ENCODE measurements around the gene ADGRL2.

The ADGRL2 gene
- 0.31 to 0.74 reads per million in 2 donors for total RNA-seq

DNA sequence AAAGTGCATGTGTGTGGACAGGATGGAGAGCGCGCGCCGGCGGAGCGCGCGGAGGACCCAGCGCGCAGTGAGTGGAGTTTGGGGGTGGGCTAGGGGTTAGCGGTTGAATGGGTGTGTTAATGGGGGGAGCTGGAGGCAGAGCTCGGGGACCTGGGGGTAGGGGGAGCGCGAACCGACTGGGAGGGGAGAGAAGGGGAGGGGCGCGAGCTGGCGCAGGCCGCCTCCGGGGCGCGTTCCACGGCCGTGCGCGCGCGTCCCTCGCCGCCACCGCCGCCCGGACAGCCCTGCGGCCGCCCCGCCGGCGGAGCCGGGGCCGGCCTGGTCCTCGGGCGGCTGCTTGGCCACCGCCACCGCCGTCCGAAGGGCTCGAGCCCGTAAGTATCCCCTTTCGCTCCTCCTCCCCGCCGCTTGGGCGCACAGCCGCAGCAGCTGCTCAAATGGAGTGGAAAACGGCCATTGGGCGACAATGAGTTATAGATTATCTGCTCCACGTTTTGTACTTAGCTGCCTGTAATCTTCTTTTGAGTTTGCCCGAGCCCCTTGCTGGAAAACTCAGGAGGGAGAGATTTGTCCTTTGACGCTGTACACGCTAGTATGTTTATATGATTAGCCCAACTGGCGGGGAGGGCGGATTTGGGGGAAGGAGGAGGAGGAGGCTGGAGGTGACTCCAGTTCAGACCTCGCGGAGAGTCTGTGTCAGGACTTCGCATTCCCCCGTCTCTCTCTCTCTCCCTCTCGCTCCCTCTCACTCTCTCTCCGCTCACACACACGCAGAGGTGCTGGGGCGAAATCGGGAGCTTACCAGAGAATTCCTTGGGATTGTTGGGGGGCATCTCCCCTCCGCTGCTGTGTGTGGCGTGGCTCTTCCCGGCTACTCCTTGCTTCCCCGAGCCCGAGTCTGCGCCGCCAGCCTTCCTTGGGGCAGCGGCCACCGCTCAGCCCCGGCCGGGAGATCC lies at the start of gene ADGRL2:
Gene ADGRL2 (plus strand): TSS at position 240 of the 956 bp plus-strand sequence. CDS start 36,051 bp downstream, outside the sequence.
- DNase-seq = no peak

DNA sequence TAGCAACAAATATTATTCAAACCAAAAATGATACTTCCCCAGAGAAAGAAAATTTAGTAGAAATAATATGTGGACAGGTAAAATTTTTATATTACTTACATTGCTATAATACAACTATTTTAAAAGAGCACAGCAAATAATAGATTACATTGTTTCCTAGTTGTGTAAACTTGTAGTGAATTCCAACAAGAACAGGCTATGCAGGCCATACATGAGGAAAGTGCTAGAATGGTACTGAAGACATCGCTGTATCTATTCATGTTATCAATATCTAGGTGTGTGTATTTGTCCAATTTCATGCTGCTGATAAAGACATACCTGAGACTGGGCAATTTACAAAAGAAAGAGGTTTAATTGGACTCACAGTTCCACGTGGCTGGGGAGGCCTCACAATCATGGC lies 47.9 kb upstream of the ADGRL2 start:
- no peak for DNase-seq

DNA sequence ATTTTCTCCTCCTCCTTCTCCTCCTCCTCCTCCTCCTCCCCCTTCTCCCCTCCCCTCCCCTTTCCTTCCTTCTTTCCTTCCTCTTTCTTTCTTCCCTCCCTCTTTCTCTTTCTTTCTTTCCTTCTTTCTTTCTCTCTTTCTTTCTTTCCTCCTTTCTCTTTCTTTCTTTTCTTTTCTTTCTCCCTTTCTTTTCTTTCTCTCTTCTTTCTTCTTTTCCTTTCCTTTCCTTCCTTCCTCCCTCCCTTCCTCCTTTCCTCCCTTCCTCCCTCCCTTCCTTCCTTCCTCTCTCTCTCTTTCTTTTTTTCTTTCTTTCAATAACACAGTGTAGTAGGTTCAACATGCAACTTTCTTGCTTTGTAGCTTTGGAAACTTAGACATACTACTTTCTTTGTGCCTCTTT lies 46.3 kb upstream of the ADGRL2 start:
- DNase-seq = no peak

DNA sequence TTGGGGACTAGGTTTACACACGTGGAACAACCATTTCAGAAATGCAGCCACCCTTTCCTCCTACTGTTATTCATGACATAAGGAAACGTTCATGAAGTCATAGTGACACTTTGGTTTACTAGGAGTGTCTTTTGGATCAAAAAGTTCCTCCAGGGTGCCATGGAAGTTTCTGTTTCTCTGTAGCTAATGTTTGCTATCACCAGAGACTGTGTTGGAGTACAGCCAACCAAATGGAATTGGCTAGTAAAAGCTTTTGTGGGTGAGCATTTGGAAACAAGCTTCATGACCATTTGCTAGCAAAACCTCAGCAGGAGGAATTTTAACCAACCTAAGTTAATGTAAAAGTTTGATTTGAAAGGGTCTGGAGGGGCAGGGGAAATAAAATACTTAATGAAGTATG lies 43.9 kb upstream of the ADGRL2 start:
- no peak for DNase-seq

DNA sequence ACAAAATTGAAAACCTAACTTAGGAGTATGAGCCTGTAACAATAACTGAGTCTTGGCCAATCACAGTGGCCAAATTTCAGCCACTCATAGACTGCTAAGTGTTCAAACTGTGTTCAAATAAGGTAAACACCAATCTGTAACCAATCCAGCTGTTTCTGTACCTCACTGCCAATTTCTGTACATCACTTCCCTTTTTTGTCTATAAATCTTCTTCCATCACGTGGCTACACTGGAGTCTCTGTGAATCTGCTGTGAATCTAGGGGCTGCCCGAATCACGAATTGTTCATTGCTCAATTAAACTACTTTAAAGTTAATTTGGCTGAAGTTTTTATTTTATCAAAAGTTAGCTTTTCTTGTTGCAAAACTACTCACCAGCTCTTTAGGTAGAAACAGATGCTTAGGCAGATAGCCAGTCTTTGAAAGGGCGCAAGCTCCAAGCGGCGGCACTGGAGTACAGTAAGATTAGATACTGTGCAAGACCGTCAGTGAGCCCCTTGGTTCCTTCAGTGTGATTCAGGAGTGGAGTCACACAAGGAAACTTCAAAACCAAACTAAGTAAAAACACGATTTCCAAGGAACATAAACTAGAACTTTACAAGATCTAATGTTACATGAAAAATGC lies 43.2 kb upstream of the ADGRL2 start:
- no peak for DNase-seq

DNA sequence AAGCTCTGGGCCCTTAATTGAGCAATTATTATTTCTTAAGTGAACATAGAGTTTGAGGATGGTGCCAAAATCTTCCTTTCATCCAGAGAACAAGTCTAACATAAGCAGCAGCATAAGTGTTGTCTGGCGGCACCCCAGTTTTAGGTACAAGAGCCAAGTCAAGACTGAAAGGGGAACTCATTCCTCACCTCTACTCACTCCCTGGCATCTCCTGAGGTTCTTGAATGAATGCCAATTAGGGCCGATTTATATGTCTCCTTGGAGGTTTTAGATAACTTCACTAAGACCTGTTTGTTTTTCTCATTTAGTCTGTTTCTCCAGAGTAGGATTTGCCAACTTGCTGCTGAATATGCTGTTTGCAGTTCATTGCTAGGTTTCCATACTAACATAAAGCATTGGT lies 42.6 kb upstream of the ADGRL2 start:
- no peak for DNase-seq

DNA sequence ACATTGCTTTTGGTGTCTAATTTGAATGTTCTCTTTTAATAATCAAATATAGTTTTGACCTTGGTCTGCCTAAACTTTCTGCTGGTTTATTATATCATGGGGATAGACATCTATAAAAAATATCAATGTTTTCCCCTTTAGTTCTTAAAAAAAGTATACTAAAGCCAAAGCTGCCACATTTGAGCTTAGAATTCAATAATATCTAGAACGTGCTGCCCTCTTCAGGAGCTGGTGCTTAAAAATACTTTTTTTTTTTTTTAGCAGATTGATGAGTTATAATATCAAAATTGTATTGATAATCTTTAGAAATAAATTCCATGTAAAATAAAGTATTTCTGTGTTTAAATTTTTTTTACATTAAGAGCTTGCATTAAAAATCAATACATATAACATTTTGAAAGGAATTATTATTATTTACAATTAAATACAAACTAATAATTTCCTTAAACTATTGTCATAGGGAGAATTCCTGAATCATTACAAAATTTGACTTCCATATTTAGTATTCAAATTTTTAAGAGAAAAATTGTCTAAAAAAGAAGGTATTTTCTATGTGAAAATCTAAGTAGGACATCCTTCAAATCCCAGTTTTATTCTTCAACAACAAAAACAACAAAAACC lies 40.1 kb upstream of the ADGRL2 start:
- no peak for DNase-seq

DNA sequence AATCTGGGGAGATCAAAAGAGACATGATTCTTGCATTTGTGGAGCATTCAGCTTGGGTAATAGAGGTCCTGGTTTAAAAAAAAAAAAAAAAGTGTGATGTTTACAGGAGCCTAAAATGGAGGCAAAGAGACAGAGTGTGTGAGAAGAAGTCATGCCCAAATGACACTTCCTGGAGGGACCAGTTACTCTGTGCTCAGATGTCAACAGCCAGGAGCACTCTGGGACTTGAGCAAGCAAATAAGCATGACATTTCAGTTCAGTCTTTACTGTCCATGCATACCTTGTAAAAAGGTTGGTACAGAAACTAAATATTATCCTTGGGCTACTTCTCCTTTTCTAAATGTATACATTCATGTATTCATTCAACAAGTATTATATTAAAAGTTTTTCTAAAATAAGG lies 25.2 kb upstream of the ADGRL2 start:
- no peak for DNase-seq

DNA sequence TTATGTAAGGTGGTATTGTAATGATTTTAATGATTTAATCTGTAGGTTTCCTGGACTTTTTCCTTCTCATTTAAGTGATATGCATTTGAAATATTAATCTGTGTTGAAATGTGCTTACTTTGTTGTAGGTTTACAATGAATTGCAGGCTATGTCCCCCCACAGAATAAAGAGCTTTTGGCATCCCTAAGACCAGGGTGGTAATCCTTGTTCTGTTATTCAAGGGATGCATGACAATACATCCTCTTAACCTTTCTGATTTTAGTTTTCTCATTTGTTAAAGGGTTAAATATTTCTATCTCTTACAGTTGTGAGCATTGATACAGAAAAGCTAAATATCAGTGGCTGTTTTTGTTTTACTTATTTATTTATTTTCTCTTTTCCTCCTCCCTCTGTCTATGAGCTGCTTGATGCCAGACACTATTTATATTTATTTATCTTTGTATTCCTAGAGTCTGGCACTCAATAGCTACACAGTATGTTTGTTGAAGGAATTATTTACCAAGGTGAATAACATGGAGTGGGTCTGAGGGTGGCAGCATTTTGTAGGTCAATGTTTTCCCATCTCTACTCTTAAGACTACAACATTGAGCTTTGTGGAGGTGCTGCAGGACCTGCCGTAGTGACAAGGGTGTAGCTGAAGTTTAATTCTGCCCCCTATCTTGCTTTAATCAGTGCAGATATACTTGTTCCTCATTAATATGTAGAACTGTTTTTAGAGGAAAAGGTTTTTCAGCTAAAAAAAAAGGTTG lies 19.9 kb upstream of the ADGRL2 start:
- no peak for DNase-seq

DNA sequence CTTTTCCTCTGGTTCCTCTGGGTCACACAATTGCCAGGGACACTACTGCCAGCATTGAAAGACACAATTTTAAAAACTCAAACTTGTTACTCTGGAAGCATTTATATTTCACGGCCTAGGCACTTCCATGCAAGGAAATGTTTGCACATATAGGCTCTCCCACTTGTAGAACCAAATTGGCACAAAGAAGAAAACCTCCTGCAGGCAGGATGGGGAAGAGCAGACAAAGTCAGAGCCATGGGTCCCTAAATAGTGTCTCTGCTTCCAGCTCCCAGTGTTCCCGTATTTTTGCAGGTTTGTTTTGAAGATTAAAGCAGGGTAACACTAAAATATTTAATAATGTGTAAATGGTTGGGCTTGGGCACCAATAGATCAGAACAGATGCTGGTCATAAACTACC lies 19.0 kb upstream of the ADGRL2 start:
- DNase-seq = no peak

DNA sequence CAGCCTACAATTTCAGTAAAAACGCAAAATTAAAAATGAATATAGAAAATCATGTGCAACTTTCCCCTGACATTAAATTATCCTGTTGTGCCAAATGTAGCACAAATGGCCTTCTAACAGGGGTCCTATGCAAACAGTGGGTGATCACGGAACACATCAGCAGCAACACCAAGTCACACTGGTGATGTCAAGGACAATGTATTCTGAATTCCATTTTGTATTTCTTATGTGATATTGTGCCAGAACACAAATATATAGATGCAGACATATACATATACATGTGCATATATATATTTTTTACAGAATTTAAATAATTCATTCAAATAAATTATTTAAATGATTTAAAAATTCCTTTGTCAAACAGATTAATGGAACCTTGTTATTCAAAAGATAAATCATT lies 8.6 kb upstream of the ADGRL2 start:
- no peak for DNase-seq

DNA sequence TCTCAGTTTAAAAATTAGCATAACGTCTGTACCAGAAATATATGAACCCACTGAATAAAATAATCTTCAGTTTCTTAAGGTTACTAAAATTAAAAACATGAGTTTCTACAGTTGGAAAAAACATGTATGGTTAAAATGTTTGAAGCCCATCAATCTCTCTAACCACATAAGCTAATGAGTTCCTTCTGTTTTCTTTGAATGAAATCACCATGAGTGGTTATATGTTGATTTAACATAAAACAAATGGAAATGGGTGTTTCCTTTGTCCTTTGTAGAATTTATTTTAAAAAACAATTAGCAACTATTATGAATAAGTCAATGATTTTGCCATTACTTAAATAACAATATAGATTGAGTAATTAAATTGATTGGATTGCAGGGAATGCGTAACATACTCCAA lies 3.0 kb upstream of the ADGRL2 start:
- no peak for DNase-seq

DNA sequence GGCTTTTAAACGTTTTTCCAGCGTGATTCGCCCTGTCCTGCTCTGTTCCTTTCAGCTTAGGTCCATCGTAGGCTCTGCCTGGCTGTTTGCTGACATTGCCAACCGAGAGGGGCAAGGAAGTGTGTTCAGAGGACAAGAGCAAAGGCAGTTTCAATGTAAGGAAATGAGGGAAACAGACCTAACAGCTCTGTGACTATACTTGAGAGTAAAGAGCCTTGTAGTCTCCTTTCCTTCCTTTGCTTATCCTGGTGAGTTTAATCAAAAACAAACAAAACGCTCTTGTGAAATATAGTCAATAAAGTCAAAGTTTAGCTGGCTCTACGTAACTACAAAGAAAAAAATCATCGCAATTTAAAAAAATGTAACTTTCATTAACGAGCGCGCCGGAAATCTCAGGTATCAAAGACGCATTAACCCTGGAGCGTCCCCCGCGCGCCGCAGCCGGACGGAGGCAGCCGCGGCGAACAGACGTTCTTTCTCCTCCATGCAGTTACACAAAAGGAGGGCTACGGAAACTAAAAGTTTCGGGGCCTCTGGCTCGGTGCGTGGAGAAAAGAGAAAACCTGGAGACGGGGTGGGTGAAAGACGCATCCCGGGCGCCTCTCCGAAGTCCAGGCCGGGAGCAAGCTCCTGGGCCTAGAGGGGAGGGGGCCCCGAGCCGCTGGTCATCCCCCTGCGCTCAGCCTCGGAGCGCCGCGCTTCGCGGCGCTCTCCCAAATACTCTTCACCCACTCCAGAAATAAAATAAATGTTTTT lies 617 bp upstream of the ADGRL2 start:
- no peak for DNase-seq

DNA sequence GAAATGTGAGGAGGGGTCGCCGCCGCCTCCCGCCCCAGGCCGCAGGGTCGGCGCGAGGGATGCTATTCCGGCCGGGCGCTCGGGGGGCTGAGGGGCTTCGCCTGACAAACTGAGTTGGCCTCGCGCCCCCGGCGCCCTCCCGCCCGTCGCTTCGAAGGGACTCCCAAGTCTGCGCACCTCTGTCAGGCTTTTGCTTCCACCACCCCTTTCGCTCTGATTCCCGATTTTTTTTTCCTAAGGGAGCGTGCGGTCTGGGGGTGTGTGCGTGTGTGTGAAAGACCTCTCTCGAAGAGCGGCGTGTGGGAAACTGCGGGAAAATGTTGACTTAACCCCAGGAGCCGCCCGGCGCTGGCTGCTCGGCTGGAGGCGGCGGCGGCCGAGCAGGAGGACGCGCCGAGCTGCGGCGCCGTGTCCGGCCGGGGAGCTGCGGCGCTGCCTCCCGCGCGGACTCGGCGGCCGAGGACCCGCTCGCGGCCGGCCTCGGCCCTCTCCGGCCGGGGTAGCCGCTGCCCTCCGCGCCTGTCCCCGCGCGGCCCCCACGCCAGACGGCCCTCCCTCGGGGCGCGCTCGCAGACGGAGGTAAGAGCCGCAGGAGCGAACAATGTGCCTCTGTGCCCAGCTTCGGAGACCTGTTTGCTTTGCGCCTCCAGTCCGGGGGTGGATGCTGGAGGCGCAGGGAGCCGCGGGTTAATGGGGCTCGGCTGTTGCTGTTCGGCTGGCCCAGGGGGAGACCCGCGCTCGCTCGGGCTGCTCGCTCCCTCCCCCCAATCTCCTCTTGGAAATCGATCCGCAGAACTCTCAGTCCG lies 1.1 kb downstream of the ADGRL2 start:
- DNase-seq = no peak

DNA sequence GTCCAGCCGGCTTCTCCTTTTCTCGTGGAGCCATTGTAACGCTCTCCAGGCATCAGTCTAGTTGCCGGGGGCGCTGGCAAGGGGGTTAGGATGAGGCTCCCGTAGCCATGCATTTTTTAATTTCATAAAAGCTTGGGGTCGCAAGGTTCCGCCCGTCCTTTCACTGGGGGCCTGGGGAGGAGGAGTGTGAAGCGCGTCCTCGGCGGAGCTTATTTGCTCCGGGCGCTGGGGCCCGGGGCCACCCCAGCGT lies 1.6 kb downstream of the ADGRL2 start:
- no peak for DNase-seq

DNA sequence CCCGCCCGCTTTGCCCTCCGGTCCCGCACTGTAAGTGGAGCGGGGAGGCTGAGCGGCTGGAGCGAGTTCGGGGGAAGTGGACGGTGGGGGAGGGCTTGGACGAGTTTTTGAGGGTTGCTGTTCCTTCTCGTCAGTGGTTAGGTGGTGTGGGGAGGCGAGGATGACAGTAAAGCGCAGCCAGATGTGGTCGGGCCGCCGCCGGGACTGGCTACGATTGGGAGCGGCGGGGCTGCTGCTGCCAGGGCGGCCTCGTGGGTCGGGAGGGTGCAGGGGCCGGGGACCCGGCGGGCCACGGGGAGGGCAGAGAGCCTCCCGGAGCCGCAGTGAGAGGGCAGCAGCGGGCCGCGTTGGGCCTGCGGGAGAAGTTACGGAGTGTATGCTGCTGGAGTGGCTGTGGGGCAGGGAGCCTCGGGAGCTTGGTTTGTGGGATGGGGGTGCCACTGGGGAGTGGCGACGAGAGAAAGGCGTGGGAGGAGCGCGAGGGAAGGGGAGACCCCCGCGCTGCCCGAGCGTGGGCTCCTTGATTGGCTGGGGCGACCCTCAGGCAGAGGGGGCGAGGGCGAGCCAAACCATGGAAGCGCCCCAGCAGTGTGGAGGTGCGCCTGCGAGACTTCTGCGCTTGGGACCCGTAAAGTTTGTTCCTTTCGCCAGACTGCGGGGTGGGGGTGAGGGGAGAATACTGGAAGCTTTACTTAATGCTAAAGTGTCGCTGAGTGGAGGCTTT lies 2.1 kb downstream of the ADGRL2 start:
- no peak for DNase-seq

DNA sequence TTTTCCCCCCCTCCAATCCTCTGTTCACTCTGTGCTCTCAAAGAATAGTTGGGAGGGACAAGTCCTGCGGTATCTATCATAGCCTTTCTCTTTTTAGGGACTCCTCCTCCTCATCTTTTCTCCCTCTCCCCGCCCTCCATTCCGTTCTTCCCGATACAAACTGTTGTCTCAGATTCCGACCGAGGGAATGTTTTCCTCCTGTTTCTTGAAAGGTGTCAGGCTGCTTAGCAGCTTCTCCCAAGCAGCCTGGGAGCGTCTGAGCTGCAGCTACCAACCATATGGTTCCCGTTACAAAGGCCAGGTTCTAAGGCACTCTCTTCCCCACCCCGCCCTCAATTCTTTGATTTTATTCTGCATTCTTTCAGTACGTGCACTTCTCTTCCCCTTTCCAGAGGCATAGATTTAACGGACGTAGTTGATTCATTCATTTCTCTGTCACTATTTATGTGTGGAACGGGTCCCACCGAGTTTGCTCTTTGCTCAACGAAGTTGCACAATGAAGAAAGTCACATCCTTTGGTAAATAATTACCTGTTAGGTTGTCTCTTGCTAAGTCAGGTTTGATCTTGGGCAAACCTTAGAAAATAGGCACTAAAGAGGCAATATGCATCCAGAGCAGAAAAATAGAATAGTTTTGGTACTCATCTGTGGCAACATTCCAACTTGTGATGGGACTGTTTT lies 2.8 kb downstream of the ADGRL2 start:
- DNase-seq = no peak

DNA sequence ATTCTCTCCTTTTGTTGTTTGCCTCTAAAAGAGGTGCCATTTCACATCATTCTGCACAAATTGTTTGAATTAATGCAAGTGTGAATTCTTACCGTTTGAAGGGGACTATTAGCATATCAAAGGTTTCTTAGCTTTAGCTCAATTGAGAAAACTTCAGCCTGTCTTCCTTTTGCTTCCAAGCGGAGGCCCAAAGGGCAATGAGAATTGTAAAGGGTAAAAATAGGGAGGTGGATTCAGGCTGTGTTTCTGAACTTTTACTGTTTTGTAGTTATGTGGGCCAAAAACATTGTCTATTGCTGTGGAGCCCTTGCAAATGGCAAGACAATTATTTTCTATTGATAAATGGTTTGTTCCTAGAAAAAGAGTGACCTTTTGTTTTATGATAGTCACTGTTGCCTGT lies 3.6 kb downstream of the ADGRL2 start:
- DNase-seq = no peak

DNA sequence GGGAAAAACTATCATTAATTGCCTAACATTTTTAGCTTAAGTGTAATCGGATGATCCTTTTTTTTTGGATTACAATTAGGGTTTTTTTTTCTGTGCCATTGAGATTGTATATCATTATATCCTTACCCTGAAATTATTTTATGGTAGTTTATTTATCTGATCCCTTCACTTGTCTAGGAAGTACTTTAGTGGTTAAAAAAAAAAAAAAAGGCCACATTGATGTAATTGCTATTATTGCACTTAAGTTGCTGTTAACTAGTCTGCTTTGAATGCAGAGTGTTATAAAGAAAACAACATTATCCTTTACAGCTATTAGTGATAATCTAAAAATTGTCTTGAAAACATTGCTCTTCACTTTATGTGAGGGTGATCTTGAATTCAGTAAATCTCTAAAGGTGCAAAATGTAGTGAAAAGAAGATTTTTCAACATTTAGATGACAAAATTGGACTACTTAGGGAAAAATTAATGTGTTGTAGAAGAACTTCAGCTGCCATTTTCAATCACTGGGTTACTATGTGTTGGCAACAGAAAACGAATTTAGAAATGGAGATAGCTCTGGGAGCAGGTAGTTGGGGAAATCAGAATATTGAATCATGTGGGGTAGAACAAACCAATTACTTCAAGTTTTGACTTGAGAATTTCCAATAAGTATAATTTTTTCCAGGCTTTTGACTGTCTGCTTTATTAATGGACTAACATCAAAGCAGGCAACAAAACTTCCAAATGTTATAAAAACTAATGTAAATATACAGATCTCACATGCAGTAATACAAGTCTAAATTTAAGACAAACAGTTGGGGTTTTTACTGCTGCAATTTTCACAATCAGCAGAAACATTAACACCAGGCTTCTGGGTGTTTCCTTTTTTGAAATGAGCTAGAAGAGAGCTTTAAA lies 5.0 kb downstream of the ADGRL2 start:
- DNase-seq = no peak

DNA sequence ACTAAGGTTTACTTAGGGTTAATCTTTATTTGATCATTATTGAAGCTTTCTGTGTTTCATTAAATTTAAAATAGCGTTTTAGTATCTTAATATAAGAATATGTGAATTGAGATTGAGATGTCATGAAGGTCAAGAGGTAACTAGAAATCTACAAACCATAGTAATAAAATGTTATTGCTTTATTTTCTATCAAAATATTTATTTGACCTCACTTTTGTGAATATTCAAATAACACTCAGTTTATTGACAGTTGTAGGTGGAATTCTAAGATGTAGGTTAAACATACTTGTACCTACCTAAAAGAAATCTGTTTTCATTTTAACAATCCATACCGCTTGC lies 5.7 kb downstream of the ADGRL2 start:
- no peak for DNase-seq
